GM12892 (cell line): ENCODE results near the gene ATP9B.

ENCODE experiments used
- POLR2A ChIP-seq: IDR thresholded peaks from 2 replicates; pipeline ENCODE4 v1.6.1; 2011; ENCODE audit warnings: low read depth, low read length, control low read depth
- POLR2AphosphoS5 ChIP-seq: IDR thresholded peaks from 2 replicates; pipeline ENCODE4 v1.6.1; 2011; ENCODE audit warnings: low read depth, low read length, control low read depth

- no peak for TF ChIP-seq POLR2A
- TF ChIP-seq POLR2AphosphoS5: no peak
Measured at GRCh38 chr18:79069717-79070151, 540 bp downstream of the ATP9B start.
